Stimulated activated effector memory CD8-positive, alpha-beta T cell treated with anti-CD3 and anti-CD28 coated beads, Interleukin-12 subunit alpha, Interleukin-12 subunit beta, amount 100 ng/mL, for 72 hours (primary cell): ENCODE measurements around the gene PMM1.
"Not testable (repeated sequence)": the region's sequence is repeated elsewhere in the genome, so short reads cannot be mapped to it uniquely, and the experiment has no call there.

Source experiments
- ATAC-seq: fragments of 150-1000 bp; cut with Tn5 transposase; 2 replicates; pipeline ENCODE4 v1.10.0; 2021
- DNase-seq, 2 donors: peaks; one replicate each; pipeline ENCODE4 v3.0.0; 2021 to 2022; ENCODE audit warnings: low spot score in 2 of 2
- H3K27ac Mint-ChIP-seq: one replicate; pipeline ENCODE4 v1.8.0; 2022; ENCODE audit warnings: mild to moderate bottlenecking, mixed read lengths
- H3K36me3 Mint-ChIP-seq: one replicate; pipeline ENCODE4 v1.8.0; 2022; ENCODE audit warnings: mild to moderate bottlenecking, mixed read lengths
- H3K4me1 Mint-ChIP-seq: one replicate; pipeline ENCODE4 v1.8.0; 2022; ENCODE audit warnings: mixed read lengths
- H3K4me3 Mint-ChIP-seq: one replicate; pipeline ENCODE4 v1.8.0; 2022; ENCODE audit warnings: mild to moderate bottlenecking, mixed read lengths
- H3K9me3 Mint-ChIP-seq: one replicate; pipeline ENCODE4 v1.8.0; 2022; ENCODE audit warnings: mixed read lengths

PMM1 gene

GRCh38 chr22:41579297-41579996 lies 10.2 kb downstream of the PMM1 start:
- H3K9me3 Mint-ChIP-seq, result no peaks in the 10 kb centered on the region
- no peak for ATAC-seq
- no peak overlapping the region for H3K4me3 Mint-ChIP-seq
- no peak for DNase-seq
- H3K4me1 Mint-ChIP-seq, result no peaks in the 10 kb centered on the region
- no peak overlapping the region for H3K27ac Mint-ChIP-seq
- H3K36me3 Mint-ChIP-seq, result peaks cover 40% of the 10 kb centered on the region

- Mint-ChIP-seq H3K27ac (no peak overlapping the region), H3K36me3 (peaks cover 34% of the 10 kb centered on the region), H3K9me3 (no peaks in the 10 kb centered on the region), H3K4me3 (no peak overlapping the region), H3K4me1 (no peaks in the 10 kb centered on the region)
- ATAC-seq (no peak), DNase-seq (no peak)
Measured at GRCh38 chr22:41578818-41579217, 10.8 kb downstream of the PMM1 start.

GRCh38 chr22:41578114-41578513 lies 11.5 kb downstream of the PMM1 start:
- no peaks in the 10 kb centered on the region for H3K9me3 Mint-ChIP-seq
- H3K27ac Mint-ChIP-seq, result no peak overlapping the region
- peaks cover 28% of the 10 kb centered on the region for H3K36me3 Mint-ChIP-seq
- H3K4me3 Mint-ChIP-seq, result no peak overlapping the region
- ATAC-seq, result no peak
- DNase-seq, result no peak
- no peaks in the 10 kb centered on the region for H3K4me1 Mint-ChIP-seq

GRCh38 chr22:41576877-41577276 lies 12.8 kb downstream of the PMM1 start:
- no peaks in the 10 kb centered on the region for H3K9me3 Mint-ChIP-seq
- ATAC-seq (peak; percentile 57), DNase-seq (no peak)
- H3K4me1 Mint-ChIP-seq, result no peaks in the 10 kb centered on the region
- H3K27ac Mint-ChIP-seq, result no peak overlapping the region
- H3K4me3 Mint-ChIP-seq, result no peak overlapping the region
- peaks cover 17% of the 10 kb centered on the region for H3K36me3 Mint-ChIP-seq

GRCh38 chr22:41575533-41575932 lies 14.1 kb downstream of the PMM1 start:
- DNase-seq (no peak), ATAC-seq (no peak)
- Mint-ChIP-seq H3K9me3 (no peaks in the 10 kb centered on the region), H3K27ac (no peak overlapping the region), H3K4me1 (no peaks in the 10 kb centered on the region), H3K36me3 (peaks cover 11% of the 10 kb centered on the region), H3K4me3 (no peak overlapping the region)

GRCh38 chr22:41574847-41575381 lies 14.7 kb downstream of the PMM1 start:
- DNase-seq, result no peak
- H3K4me1 Mint-ChIP-seq, result no peaks in the 10 kb centered on the region
- no peak overlapping the region for H3K4me3 Mint-ChIP-seq
- H3K36me3 Mint-ChIP-seq, result peaks cover 11% of the 10 kb centered on the region
- no peak for ATAC-seq
- no peak overlapping the region for H3K27ac Mint-ChIP-seq
- H3K9me3 Mint-ChIP-seq, result no peaks in the 10 kb centered on the region

GRCh38 chr22:41573677-41574076 lies 16.0 kb downstream of the PMM1 start:
- Mint-ChIP-seq H3K27ac (no peak overlapping the region), H3K4me3 (no peak overlapping the region), H3K9me3 (no peaks in the 10 kb centered on the region), H3K4me1 (no peaks in the 10 kb centered on the region), H3K36me3 (peaks cover 7% of the 10 kb centered on the region)
- DNase-seq (no peak), ATAC-seq (no peak)

- not testable (repeated sequence) for H3K27ac Mint-ChIP-seq, H3K36me3 Mint-ChIP-seq, H3K4me3 Mint-ChIP-seq, H3K9me3 Mint-ChIP-seq, ATAC-seq, H3K4me1 Mint-ChIP-seq, DNase-seq
Measured at GRCh38 chr22:41572305-41572704, 17.3 kb downstream of the PMM1 start.

- Mint-ChIP-seq H3K9me3 (no peaks in the 10 kb centered on the region), H3K27ac (no peak overlapping the region), H3K4me1 (no peaks in the 10 kb centered on the region), H3K4me3 (no peak overlapping the region), H3K36me3 (peaks cover 2% of the 10 kb centered on the region)
- ATAC-seq (no peak), DNase-seq (no peak)
Measured at GRCh38 chr22:41571786-41572185, 17.9 kb downstream of the PMM1 start.

- Mint-ChIP-seq H3K4me3 (no peak overlapping the region), H3K27ac (no peak overlapping the region), H3K4me1 (peaks cover 5% of the 10 kb centered on the region), H3K9me3 (no peaks in the 10 kb centered on the region), H3K36me3 (no peaks in the 10 kb centered on the region)
- ATAC-seq (no peak), DNase-seq (no peak)
Measured at GRCh38 chr22:41570221-41570620, 19.4 kb downstream of the PMM1 start.

GRCh38 chr22:41568811-41569210 lies 20.8 kb downstream of the PMM1 start:
- DNase-seq (no peak), ATAC-seq (no peak)
- H3K4me3 Mint-ChIP-seq, result no peak overlapping the region
- H3K4me1 Mint-ChIP-seq, result peaks cover 9% of the 10 kb centered on the region
- H3K27ac Mint-ChIP-seq, result no peak overlapping the region
- H3K36me3 Mint-ChIP-seq, result no peaks in the 10 kb centered on the region
- no peaks in the 10 kb centered on the region for H3K9me3 Mint-ChIP-seq

GRCh38 chr22:41567512-41567768 lies 22.2 kb downstream of the PMM1 start:
- Mint-ChIP-seq H3K36me3 (no peaks in the 10 kb centered on the region), H3K4me3 (no peak overlapping the region), H3K9me3 (no peaks in the 10 kb centered on the region), H3K4me1 (peaks cover 9% of the 10 kb centered on the region), H3K27ac (peak overlapping the region; percentile 54)
- ATAC-seq (no peak), DNase-seq (no peak)

GRCh38 chr22:41565403-41566054 lies 24.1 kb downstream of the PMM1 start:
- no peak overlapping the region for H3K4me3 Mint-ChIP-seq
- ATAC-seq, result peak; percentile 92
- peak overlapping the region; percentile 20 for H3K27ac Mint-ChIP-seq
- H3K36me3 Mint-ChIP-seq, result no peaks in the 10 kb centered on the region
- DNase-seq, result no peak
- H3K4me1 Mint-ChIP-seq, result peaks cover 9% of the 10 kb centered on the region
- H3K9me3 Mint-ChIP-seq, result no peaks in the 10 kb centered on the region

GRCh38 chr22:41564563-41564962 lies 25.1 kb downstream of the PMM1 start:
- no peak for DNase-seq
- Mint-ChIP-seq H3K4me1 (peaks cover 9% of the 10 kb centered on the region), H3K27ac (peak overlapping the region; percentile 20), H3K9me3 (no peaks in the 10 kb centered on the region), H3K4me3 (no peak overlapping the region), H3K36me3 (no peaks in the 10 kb centered on the region)
- no peak for ATAC-seq

GRCh38 chr22:41563051-41563711 lies 26.5 kb downstream of the PMM1 start:
- H3K9me3 Mint-ChIP-seq, result no peaks in the 10 kb centered on the region
- H3K4me1 Mint-ChIP-seq, result peaks cover 9% of the 10 kb centered on the region
- H3K27ac Mint-ChIP-seq, result no peak overlapping the region
- ATAC-seq (no peak), DNase-seq (no peak)
- no peak overlapping the region for H3K4me3 Mint-ChIP-seq
- H3K36me3 Mint-ChIP-seq, result no peaks in the 10 kb centered on the region

- H3K4me3 Mint-ChIP-seq, result no peak overlapping the region
- DNase-seq (no peak), ATAC-seq (no peak)
- peaks cover 9% of the 10 kb centered on the region for H3K4me1 Mint-ChIP-seq
- H3K9me3 Mint-ChIP-seq, result no peaks in the 10 kb centered on the region
- H3K36me3 Mint-ChIP-seq, result no peaks in the 10 kb centered on the region
- H3K27ac Mint-ChIP-seq, result no peak overlapping the region
Measured at GRCh38 chr22:41562461-41562860, 27.2 kb downstream of the PMM1 start.
